Liver (tissue), 9 donors: Measurements from ENCODE around the gene OSCP1. TPM values are rescaled to one million over a fixed set of nuclear protein-coding genes. Genes with fewer than 3 reads are reported as not detected.

Source experiments
- DNase-seq: peaks from one replicate; pipeline ENCODE4 v3.0.0-alpha.2; 2017; ENCODE audit warnings: low spot score
- H3K27ac ChIP-seq, 2 donors: one replicate each; pipeline ENCODE4 v1.7.0; 2013; ENCODE audit warnings: inconsistent platforms in 2 of 2, low read length in 2 of 2, control low read depth in 1 of 2, low read depth in 1 of 2, mild to moderate bottlenecking in 1 of 2
- H3K27me3 ChIP-seq, 4 donors: one replicate each; pipeline versions ENCODE4 v1.6.1 to v1.7.0; 2013; ENCODE audit warnings: low read length in 3 of 4, inconsistent platforms in 1 of 4, mild to moderate bottlenecking in 1 of 4, moderate library complexity in 1 of 4; ENCODE audit not compliant: control insufficient read depth in 4 of 4, insufficient read depth in 4 of 4
- H3K36me3 ChIP-seq, 4 donors: one replicate each; pipeline versions ENCODE4 v1.6.1 to v1.7.0; 2013; ENCODE audit warnings: low read length in 3 of 4, mild to moderate bottlenecking in 3 of 4, low read depth in 1 of 4, moderate library complexity in 1 of 4; ENCODE audit not compliant: control insufficient read depth in 4 of 4, insufficient read depth in 3 of 4
- H3K4me1 ChIP-seq, 4 donors: one replicate each; pipeline versions ENCODE4 v1.6.1 to v1.7.0; 2013; ENCODE audit warnings: low read length in 3 of 4, mild to moderate bottlenecking in 3 of 4, moderate library complexity in 1 of 4; ENCODE audit not compliant: control insufficient read depth in 4 of 4, insufficient read depth in 4 of 4
- H3K4me3 ChIP-seq, 3 donors: one replicate each; pipeline versions ENCODE4 v1.6.1 to v1.7.0; 2013; ENCODE audit warnings: low read length in 3 of 3, control low read depth in 1 of 3, low read depth in 1 of 3, mild to moderate bottlenecking in 1 of 3
- H3K9ac ChIP-seq, 2 donors: one replicate each; pipeline ENCODE4 v1.7.0; 2013; ENCODE audit warnings: low read length in 2 of 2, mild to moderate bottlenecking in 2 of 2, moderate library complexity in 2 of 2, control low read depth in 1 of 2, low read depth in 1 of 2
- H3K9me3 ChIP-seq, 4 donors: one replicate each; pipeline versions ENCODE4 v1.6.1 to v1.7.0; 2013; ENCODE audit warnings: low read length in 3 of 4; ENCODE audit not compliant: control insufficient read depth in 4 of 4
- ATF3 ChIP-seq: IDR thresholded peaks from 2 replicates; pipeline ENCODE4 v1.6.1; 2016; ENCODE audit warnings: antibody characterized with exemption
- CTCF ChIP-seq: fragments of 150-350 bp; IDR thresholded peaks from 2 replicates; pipeline ENCODE4 v1.5.1; 2017; ENCODE audit warnings: improper control_type of control experiment, low read depth, low read length; ENCODE audit not compliant: missing input control
- EGR1 ChIP-seq, 2 donors: IDR thresholded peaks; 2 replicates each; pipeline ENCODE4 v1.6.1; 2016 to 2018; ENCODE audit warnings: antibody characterized with exemption in 2 of 2, low read depth in 2 of 2
- FOXA1 ChIP-seq: IDR thresholded peaks from 2 replicates; pipeline ENCODE4 v1.6.1; 2016; ENCODE audit warnings: antibody characterized with exemption
- GABPA ChIP-seq, 2 donors: IDR thresholded peaks in 1 of 2; conservative IDR thresholded peaks in 1 of 2; 2 replicates each; pipeline ENCODE4 v1.6.1; 2016; ENCODE audit warnings: antibody characterized with exemption in 2 of 2, mild to moderate bottlenecking in 1 of 2, moderate library complexity in 1 of 2
- HNF4A ChIP-seq, 2 donors: conservative IDR thresholded peaks; 2 replicates each; pipeline ENCODE4 v1.6.1; 2016; ENCODE audit warnings: antibody characterized with exemption in 2 of 2, mild to moderate bottlenecking in 2 of 2
- HNF4G ChIP-seq: IDR thresholded peaks from 2 replicates; pipeline ENCODE4 v1.6.1; 2016; ENCODE audit warnings: antibody characterized with exemption
- NR2F2 ChIP-seq: IDR thresholded peaks from 2 replicates; pipeline ENCODE4 v1.6.1; 2016; ENCODE audit warnings: antibody characterized with exemption
- RAD21 ChIP-seq, 2 donors: IDR thresholded peaks; 2 replicates each; pipeline ENCODE4 v1.6.1; 2016; ENCODE audit warnings: antibody characterized with exemption in 2 of 2, mild to moderate bottlenecking in 2 of 2
- REST ChIP-seq: IDR thresholded peaks from 2 replicates; pipeline ENCODE4 v1.6.1; 2016; ENCODE audit warnings: antibody characterized with exemption, mild to moderate bottlenecking
- SP1 ChIP-seq: IDR thresholded peaks from 2 replicates; pipeline ENCODE4 v1.6.1; 2018; ENCODE audit warnings: antibody characterized with exemption, mild to moderate bottlenecking
- TAF1 ChIP-seq: conservative IDR thresholded peaks from 2 replicates; pipeline ENCODE4 v1.6.1; 2016; ENCODE audit warnings: antibody characterized with exemption, mild to moderate bottlenecking
- YY1 ChIP-seq: IDR thresholded peaks from 2 replicates; pipeline ENCODE4 v1.6.1; 2016; ENCODE audit warnings: antibody characterized with exemption, mild to moderate bottlenecking
- WGBS: extraction: QIAGEN DNeasy Blood & Tissue Kit; methylation state at CpG from one replicate; pipeline ENCODE4 v1.1.7; 2013; 5-methylcytosine and 5-hydroxymethylcytosine counted together
- polyA plus RNA-seq, 2 donors: library from polyadenylated mRNA; stranded (reverse) in 1 of 2; unstranded in 1 of 2; fragments of 200-250 nt in 1 of 2; fragments of >200 nt in 1 of 2; fragmentation: Nextera tagmentation in 1 of 2; extraction: Ambion mirVana in 1 of 2; gene quantifications; one replicate each; pipeline versions ENCODE4 v1.2.1 to v1.2.3, GENCODE V29; 2013 to 2015
- total RNA-seq, 2 donors: library from RNA; depleted of rRNA; stranded (reverse); fragments of >200 nt; gene quantifications; one replicate each; pipeline ENCODE4 v1.2.3, GENCODE V29; 2014
- donor health status: healthy.
- donor health status: healthy.
- donor health status: healthy.
- donor health status: healthy.
- donor health status: healthy.

The OSCP1 gene
- total and polyA plus RNA-seq, 4 donors = 1.1 to 1.7 (median 1.5) TPM

GRCh38 chr1:36421649-36422048 is 28.6 kb downstream of the OSCP1 start:
- Histone ChIP-seq H3K36me3 (peaks cover 0 to 2% (median under 1%) of the 10 kb centered on the region in 4 donors), H3K27me3 (no peaks in the 10 kb centered on the region), H3K4me3 (no peak overlapping the region), H3K9ac (no peak overlapping the region), H3K9me3 (no peaks in the 10 kb centered on the region), H3K4me1 (peaks cover 0 to 4% (median 2%) of the 10 kb centered on the region in 4 donors), H3K27ac (no peak overlapping the region)
- WGBS = 87% methylated on average over 7 of the region's 7 CpGs
- no peak for DNase-seq
- TF ChIP-seq GABPA (IDR thresholded peaks at IDR 0.05 in 1 of 2, conservative IDR thresholded peaks at IDR 0.05 in 1 of 2) (no peak), NR2F2 (no peak)

- H3K27me3 ChIP-seq = no peaks in the 10 kb centered on the region
- no peak overlapping the region for H3K27ac ChIP-seq
- whole genome bisulfite sequencing = 17% methylated on average over 13 of the region's 13 CpGs
- TF ChIP-seq TAF1 (no peak), EGR1 (IDR thresholded peaks at IDR 0.05; ENCODE audit: low read depth in 2 of 2) (no peak), NR2F2 (no peak), HNF4A (conservative IDR thresholded peaks at IDR 0.05) (no peak), CTCF (peak; percentile 94), RAD21 (IDR thresholded peaks at IDR 0.05) (peak; percentile 98 to 99), FOXA1 (no peak), HNF4G (no peak)
- peak; percentile 93 for DNase-seq
- no peaks in the 10 kb centered on the region for H3K9me3 ChIP-seq
- peaks cover 0 to 4% (median 2%) of the 10 kb centered on the region in 4 donors for H3K4me1 ChIP-seq
- no peak overlapping the region for H3K4me3 ChIP-seq
- no peak overlapping the region for H3K9ac ChIP-seq
- H3K36me3 ChIP-seq = peaks cover 0 to 2% (median under 1%) of the 10 kb centered on the region in 4 donors
Measured at GRCh38 chr1:36420836-36421317, 29.4 kb downstream of the OSCP1 start.

GRCh38 chr1:36420409-36420808 is 29.8 kb downstream of the OSCP1 start:
- Histone ChIP-seq H3K27me3 (no peaks in the 10 kb centered on the region), H3K36me3 (peaks cover 0 to 2% (median under 1%) of the 10 kb centered on the region in 4 donors), H3K27ac (no peak overlapping the region), H3K4me3 (no peak overlapping the region), H3K4me1 (peaks cover 0 to 4% (median 2%) of the 10 kb centered on the region in 4 donors), H3K9ac (no peak overlapping the region), H3K9me3 (no peaks in the 10 kb centered on the region)
- DNase-seq = no peak
- TF ChIP-seq ATF3 (no peak), GABPA (IDR thresholded peaks at IDR 0.05 in 1 of 2, conservative IDR thresholded peaks at IDR 0.05 in 1 of 2) (no peak), YY1 (no peak), NR2F2 (no peak), RAD21 (IDR thresholded peaks at IDR 0.05) (no peak), EGR1 (IDR thresholded peaks at IDR 0.05; ENCODE audit: low read depth in 2 of 2) (no peak), SP1 (no peak), REST (no peak)
- 32% methylated on average over 5 of the region's 5 CpGs for WGBS
